Stimulated activated CD4-positive, alpha-beta T cell treated with anti-CD3 and anti-CD28 coated beads, Interleukin-1b, Interleukin-23, amount 100 ng/mL, for 1 hour (primary cell): ENCODE data around the gene DPY19L3.
"Not testable (repeated sequence)": the region's sequence is repeated elsewhere in the genome, so short reads cannot be mapped to it uniquely, and the experiment has no call there.

ENCODE experiments used
- DNase-seq, 2 donors: peaks; one replicate each; pipeline ENCODE4 v3.0.0-alpha.2; 2020; ENCODE audit warnings: low read depth in 2 of 2

DPY19L3 gene

GRCh38 chr19:32438751-32439150, 33.2 kb downstream of the DPY19L3 start:
- no peak for DNase-seq

GRCh38 chr19:32442650-32443049, 37.1 kb downstream of the DPY19L3 start:
- DNase-seq, result no peak

- not testable (repeated sequence) for DNase-seq
Observed at GRCh38 chr19:32447534-32447933, 42.0 kb downstream of the DPY19L3 start.

DNA sequence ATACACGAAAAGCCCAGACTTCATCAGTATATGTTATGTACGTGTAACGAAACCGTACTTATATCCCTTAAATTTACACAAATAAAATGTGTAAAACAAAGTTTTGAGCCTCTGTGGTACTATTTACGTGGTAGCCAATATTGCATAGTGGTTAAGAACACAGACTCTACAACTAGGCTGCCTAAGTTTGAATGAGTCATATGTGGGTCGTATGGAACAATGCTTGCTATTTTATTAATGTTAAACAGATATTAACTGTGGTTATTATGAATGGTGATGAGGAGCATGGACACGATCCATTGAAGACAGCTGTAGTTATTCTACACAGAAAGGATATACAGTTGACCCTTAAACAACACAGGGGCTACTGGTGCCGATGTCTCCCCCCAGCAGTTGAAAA, 42.5 kb downstream of the DPY19L3 start:
- no peak for DNase-seq

GRCh38 chr19:32450217-32450616, 44.6 kb downstream of the DPY19L3 start:
- DNase-seq, result no peak

DNA sequence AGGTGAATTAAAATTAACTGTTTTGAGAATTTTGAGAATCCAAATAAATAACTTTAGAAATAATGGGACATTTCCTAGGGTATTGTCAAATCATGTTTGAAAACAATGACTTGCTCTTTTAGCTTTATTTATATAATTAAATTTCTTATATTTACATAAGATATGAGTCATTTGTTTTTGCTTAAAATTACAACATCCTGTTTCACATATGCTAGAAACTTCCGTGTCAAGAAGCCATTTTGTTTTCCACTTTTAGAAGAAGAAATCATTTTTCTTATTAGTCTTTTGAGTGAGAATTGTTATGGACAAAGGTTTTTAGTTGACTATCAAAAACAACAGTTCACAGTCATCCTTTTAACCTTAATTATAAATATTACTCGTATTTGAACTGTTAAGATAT, 48.2 kb downstream of the DPY19L3 start:
- no peak for DNase-seq

GRCh38 chr19:32456406-32456805, 50.8 kb downstream of the DPY19L3 start:
- no peak for DNase-seq

- DNase-seq, result no peak
Observed at GRCh38 chr19:32457571-32458158, 52.1 kb downstream of the DPY19L3 start.

GRCh38 chr19:32458500-32459123, 53.0 kb downstream of the DPY19L3 start:
- DNase-seq, result no peak

DNA sequence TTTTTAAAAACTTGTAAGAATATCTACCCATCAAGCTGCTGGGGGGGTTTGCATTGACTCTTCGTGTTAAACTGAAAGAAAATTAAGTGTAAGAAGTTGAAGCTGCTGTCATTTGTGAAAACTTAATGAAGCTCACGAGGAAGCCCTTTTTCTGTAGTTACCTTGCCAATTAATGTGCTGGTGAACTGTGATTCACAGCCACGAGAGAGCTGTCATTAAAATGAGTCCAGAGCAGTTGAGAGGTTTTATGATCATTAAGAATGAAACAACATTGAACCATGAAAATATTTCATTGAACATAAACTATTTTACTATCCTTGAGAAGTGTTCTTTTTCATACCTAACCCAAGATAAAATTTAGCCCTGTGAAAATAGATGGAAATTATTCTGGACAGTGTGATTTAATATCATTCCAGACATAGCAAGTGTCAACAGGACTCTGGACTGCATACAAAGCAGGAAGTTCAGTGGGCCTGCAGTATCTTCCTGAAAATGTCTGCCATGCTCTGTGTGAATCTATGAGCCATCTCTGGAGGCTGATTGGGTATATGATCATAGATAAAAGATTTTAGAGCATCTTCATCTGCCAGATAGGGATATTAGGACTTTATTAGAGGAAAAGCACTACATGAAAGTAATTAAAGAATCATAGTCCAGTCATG, 53.8 kb downstream of the DPY19L3 start:
- DNase-seq, result no peak

GRCh38 chr19:32460476-32460875, 54.9 kb downstream of the DPY19L3 start:
- no peak for DNase-seq

DNA sequence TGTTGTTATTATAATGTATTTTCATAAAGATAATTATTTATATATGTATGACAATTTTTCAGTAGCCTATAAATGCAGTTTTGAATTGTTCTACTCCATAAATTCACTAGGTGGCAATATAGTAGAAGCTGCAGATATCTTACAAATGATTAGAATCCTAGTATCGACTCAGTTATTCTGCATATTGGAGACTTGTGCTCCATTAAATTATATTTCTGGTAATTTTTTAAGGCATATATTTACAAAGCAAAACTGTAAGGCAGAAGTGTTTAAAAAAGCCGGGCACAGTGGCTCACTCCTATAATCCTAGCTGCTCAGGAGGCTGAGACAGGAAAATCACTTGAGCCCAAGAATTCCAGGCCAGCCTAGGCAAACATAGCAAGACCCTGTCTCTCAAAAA, 58.7 kb downstream of the DPY19L3 start:
- DNase-seq, result no peak

- DNase-seq, result no peak
Observed at GRCh38 chr19:32465176-32465575, 59.6 kb downstream of the DPY19L3 start.

DNA sequence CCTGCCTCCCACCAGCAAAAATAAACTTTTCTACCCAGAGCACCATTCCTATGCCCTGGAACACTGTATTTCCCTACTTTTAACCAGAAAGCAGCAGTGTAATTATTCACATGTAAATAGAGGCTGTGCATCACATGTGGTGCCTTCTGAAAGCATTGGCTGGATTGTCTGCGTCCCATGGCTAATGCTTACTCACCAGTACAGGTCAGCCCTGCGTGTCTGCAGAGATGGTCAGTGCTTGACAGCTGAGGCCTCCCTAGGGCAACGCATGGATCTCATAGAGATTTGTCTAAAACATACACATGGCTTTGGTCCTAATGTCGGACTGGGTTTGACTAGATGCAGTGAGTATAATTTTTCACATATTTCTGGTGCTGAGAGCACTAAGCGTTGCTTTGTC, 64.2 kb downstream of the DPY19L3 start:
- DNase-seq, result no peak

- DNase-seq, result no peak
Observed at GRCh38 chr19:32471095-32471494, 65.5 kb downstream of the DPY19L3 start.

DNA sequence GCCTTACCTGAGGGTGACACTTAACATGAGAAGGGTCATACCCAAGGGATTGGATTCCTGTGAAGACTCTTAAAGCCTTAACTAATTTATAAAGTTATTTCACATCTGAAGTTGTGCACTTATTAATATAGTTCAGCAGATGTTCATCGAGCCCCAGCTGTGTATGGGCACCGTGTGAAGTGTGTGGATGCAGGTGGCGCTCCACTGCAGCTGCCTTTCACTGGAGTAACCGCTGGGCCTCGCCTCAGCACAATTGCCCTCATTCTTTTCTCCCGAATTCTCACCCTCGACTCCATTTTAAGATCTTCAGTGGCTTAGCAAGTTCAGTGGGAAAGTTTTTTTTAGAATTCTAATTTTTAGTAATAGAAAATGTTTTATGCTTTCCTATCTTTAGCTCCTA, 66.2 kb downstream of the DPY19L3 start:
- DNase-seq, result no peak

DNA sequence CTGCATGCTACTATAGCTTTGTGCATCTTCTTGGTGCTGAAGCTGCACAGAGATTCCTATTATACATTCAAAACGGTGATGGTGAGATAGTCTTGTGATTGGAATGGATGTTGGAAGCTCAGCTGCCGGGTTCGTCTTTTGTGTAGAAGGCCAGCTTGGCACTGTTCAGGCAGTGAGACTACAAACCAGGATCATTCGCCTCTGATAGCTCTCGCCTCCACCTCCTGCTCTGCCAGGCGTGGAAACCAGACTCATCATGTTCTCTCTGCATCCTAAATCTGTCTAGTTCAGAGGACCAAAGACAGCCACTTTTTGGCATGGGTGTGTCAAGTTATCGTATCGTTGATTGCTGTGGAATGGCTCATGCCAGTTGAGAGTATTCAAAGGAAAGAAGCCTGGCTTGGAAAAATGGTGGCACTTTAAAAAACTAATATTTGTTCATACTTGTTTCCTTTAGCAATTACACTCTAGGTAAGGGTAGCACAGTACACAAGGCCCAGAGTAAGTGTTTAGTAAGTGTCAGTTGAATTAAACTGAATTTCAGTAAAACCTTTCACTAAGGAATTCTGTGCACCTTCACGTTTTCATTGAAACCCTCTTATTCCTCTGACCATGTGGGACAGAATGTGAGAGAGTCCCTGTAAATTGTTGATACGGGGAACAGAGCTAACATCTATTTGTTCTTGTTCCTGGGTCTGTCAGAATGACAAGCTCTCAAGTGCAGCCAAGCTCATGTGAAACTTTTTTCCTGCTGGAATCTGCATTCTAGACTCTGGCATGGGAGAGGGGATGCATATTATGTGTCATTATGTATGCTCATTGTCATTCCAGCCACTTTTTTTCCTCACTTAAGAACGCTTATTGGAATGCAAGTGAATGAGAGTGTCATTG, 69.8 kb downstream of the DPY19L3 start:
- no peak for DNase-seq

- no peak for DNase-seq
Observed at GRCh38 chr19:32476032-32476350, 70.4 kb downstream of the DPY19L3 start.

GRCh38 chr19:32480321-32480720, 74.8 kb downstream of the DPY19L3 start:
- no peak for DNase-seq

DNA sequence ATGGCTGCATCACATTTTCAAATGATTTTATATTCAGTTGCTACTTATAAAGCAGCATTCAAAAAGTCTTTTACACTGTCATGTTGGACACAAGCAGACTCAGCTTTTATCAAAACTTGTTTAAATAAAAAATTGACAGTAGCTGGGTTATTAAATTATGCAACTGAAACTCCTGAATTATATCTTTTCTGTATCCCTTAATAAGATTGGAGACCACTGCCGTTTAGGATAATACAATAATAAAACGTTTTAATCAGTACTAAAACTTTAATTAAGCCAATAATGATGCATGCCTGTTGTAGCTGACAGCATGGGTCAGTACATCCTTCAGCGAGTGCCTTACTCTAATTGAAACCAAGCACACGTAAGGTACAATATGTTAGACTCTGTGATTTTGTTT, 78.0 kb downstream of the DPY19L3 start:
- DNase-seq, result no peak

DNA sequence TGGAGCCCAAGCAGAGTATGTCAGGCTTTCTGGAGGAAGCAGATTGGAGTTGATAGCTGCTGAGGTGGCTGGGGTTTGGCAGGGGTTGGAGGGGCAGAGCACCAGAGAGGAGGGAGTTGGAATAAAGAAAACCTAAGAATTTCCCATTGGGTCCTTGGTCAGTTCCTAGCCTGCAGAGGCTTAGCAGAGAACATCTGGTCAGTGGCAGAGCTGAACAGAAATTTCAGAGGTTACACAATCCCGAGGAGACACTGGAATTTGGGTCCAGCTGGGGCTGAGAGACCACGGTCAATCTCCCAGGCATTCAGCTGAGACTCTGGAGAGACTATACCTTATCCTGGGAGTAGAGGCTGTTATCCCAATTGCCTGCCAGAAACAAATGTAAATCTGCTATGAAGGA, 84.4 kb downstream of the DPY19L3 start:
- DNase-seq, result no peak

- no peak for DNase-seq
Observed at GRCh38 chr19:32497391-32497790, 91.8 kb downstream of the DPY19L3 start.
